Brain microvascular endothelial cell (primary cell): ENCODE data around the gene CA9.
A peak's percentile ranks its signal among the peaks of the same experiment; 100 is the strongest.

ENCODE experiments used
- DNase-seq: peaks from one replicate; pipeline ENCODE4 v3.0.0-alpha.2; 2020
- H3K27ac ChIP-seq: fragments of 250-450 bp; sonication (Bioruptor Pico); 2 replicates; pipeline ENCODE4 v1.5.1; 2020; ENCODE audit warnings: mild to moderate bottlenecking, moderate library complexity
- H3K27me3 ChIP-seq: fragments of 250-450 bp; sonication (Bioruptor Pico); replicated peaks from 2 replicates; pipeline ENCODE4 v1.5.1; 2020; ENCODE audit warnings: mild to moderate bottlenecking
- H3K36me3 ChIP-seq: fragments of 250-450 bp; sonication (Bioruptor Pico); replicated peaks from 2 replicates; pipeline ENCODE4 v1.5.1; 2020; ENCODE audit warnings: mild to moderate bottlenecking
- H3K4me3 ChIP-seq: 2 replicates; pipeline ENCODE4 v1.5.1; 2011; ENCODE audit warnings: low read depth, mild to moderate bottlenecking, control low read depth, low read length, moderate library complexity
- CTCF ChIP-seq: IDR thresholded peaks from 2 replicates; pipeline ENCODE4 v1.5.1; 2011; ENCODE audit warnings: low read depth, mild to moderate bottlenecking, moderate library complexity, low read length, control low read depth, inconsistent platforms; ENCODE audit errors: missing control alignments
- in situ Hi-C: cut with HindIII; loops from 2 replicates; pipeline ENCODE4 v1.10.0; 2017; ENCODE audit warnings: low sequenced_read_pairs, low pct_ligation_motif_present

The CA9 gene

GRCh38 chr9:35662437-35662836 lies 11.3 kb upstream of the CA9 start:
- H3K36me3 ChIP-seq = peaks cover 7% of the 10 kb centered on the region
- DNase-seq = no peak
- in situ Hi-C loops = no loop called here
- TF ChIP-seq CTCF = no peak
- no peak overlapping the region for H3K4me3 ChIP-seq
- no peak overlapping the region for H3K27ac ChIP-seq
- no peaks in the 10 kb centered on the region for H3K27me3 ChIP-seq

GRCh38 chr9:35664531-35665470 lies 8.9 kb upstream of the CA9 start, which contains the start of gene ARHGEF39:
TSS of gene ARHGEF39 (minus strand) at chr9:35665195. CDS start at chr9:35665169, 26 bp downstream.
- Histone ChIP-seq H3K36me3 (peaks cover 7% of the 10 kb centered on the region), H3K27ac (no peak within 1 kb of the TSS), H3K27me3 (no peaks in the 10 kb centered on the region), H3K4me3 (peak within 1 kb of the TSS; percentile 66)
- in situ Hi-C loops = no loop called here
- DNase-seq = peak; percentile 53
- peak; percentile 33 for TF ChIP-seq CTCF

GRCh38 chr9:35665471-35665818 lies 8.3 kb upstream of the CA9 start:
- in situ Hi-C loops = no loop called here
- Histone ChIP-seq H3K36me3 (peaks cover 3% of the 10 kb centered on the region), H3K4me3 (peak overlapping the region; percentile 66), H3K27ac (no peak overlapping the region), H3K27me3 (no peaks in the 10 kb centered on the region)
- DNase-seq = no peak
- no peak for TF ChIP-seq CTCF

GRCh38 chr9:35666045-35666444 lies 7.7 kb upstream of the CA9 start:
- Histone ChIP-seq H3K4me3 (no peak overlapping the region), H3K36me3 (no peaks in the 10 kb centered on the region), H3K27ac (no peak overlapping the region), H3K27me3 (no peaks in the 10 kb centered on the region)
- DNase-seq = peak; percentile 26
- no peak for TF ChIP-seq CTCF
- in situ Hi-C loops = no loop called here

- DNase-seq = no peak
- in situ Hi-C loops = no loop called here
- Histone ChIP-seq H3K36me3 (no peaks in the 10 kb centered on the region), H3K27ac (no peak overlapping the region), H3K4me3 (no peak overlapping the region), H3K27me3 (no peaks in the 10 kb centered on the region)
- TF ChIP-seq CTCF = no peak
Observed at GRCh38 chr9:35666549-35666948, 7.2 kb upstream of the CA9 start.
